Hematopoietic multipotent progenitor cell treated with erythropoietin and hydrocortisone succinate and interleukin-3 and kit ligand, for 8 days (in vitro differentiated cells): ENCODE data around the gene ST3GAL6.

Experiments
- DNase-seq: peaks from one replicate; pipeline ENCODE4 v3.0.0-alpha.2; 2015

ST3GAL6 gene

DNA sequence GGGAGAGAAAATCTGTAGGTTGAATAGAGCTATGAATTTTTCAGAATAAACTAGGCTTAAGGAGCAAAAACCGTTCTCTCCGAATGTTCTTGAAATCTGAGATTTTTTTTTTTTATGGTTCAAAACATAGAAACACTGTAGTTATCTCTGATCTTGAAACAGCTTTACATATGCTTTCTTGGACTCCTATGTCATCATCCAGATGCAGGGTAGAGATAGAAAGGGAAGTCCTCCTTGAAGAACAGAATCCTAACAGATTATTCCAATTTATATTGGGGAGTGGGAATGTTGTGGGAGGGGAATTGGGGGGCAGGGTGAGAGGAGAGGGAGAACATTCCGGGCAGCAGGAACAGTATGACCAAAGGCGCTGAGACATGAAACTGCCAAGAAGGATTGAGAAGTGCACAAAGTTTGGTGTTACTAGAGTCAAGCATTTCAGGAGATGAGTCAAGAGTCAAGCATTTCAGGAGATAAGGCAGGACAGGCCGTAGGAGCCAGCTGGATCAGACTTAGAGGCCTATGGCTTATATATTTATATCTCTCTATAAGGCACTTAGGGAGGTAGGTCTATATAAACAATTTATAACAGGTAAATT is 21.9 kb upstream of the ST3GAL6 start:
- no peak for DNase-seq

DNA sequence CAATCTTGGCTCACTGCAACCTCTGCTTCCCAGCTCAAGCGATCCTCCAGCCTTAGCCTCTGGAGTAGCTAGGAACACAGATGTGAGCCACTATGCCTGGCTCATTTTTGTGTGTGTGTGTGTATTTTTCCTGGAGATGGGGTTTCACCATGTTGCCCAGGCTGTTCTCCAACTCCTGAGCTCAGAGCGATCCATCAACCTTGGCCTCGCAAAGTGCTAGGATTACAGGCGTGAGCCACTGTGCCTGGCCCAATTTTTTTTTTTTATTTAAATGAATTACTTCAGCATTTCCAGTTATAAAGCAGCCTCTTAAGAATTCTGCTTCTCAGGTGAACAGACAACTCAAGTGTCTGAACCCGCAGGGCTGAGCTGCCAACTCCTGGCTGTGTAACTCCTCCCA is 20.1 kb upstream of the ST3GAL6 start:
- no peak for DNase-seq

DNA sequence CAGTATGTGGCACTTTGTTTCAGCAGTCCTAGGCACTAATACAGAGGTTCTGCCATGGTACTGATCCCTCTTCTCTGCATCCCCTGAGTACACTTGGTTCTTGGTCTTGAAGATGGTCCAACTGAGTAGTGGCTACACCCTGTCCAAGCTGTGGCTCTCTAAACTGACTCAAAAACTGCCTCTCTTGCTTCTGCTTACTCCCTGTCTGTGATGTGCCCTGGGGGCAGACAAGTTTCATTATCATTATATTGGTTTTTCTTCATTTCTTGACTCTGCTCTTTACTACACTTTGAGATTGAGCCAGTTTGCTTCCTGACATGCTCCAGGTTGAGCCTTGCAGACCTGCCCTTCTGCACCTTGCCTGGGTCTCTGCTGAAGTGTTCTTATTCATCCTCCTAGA is 18.9 kb upstream of the ST3GAL6 start:
- DNase-seq, result no peak

DNA sequence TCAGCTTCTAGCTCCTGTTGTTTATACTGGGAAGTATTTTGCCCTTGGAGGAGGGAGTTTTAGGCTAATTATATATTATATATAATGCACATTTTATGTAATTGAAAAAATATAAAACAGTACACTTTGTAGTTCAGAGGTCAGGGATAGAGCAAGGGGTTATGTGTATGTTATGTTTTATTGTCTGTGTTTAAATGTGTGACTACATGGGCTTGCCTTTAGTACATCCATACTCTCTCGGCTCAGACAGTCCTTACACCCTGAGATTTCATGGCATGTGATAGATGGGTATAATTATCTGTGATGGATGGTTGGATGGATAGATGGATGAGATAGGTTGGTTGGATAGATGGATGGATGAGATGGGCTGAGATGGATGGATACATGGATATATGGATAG is 17.4 kb upstream of the ST3GAL6 start:
- no peak for DNase-seq

DNA sequence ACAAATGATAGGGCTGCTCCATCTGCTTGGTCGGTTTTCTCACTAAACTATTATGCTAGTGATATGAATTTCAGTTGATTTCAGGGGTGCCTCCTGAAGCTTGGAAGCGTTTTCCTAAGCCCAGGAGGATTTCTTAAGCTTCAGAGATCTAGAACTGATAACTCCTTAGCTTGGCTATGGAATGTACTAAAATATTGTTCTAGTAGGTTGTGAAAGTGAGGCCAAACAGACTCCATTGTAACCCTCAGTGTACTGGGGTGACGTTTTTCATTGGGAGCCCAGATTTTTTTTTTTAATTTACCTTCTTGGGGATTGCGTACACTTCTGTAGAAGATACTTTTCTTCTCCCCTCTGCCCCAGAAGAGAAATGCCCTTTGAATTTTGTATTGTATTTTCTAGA is 17.0 kb upstream of the ST3GAL6 start:
- no peak for DNase-seq

DNA sequence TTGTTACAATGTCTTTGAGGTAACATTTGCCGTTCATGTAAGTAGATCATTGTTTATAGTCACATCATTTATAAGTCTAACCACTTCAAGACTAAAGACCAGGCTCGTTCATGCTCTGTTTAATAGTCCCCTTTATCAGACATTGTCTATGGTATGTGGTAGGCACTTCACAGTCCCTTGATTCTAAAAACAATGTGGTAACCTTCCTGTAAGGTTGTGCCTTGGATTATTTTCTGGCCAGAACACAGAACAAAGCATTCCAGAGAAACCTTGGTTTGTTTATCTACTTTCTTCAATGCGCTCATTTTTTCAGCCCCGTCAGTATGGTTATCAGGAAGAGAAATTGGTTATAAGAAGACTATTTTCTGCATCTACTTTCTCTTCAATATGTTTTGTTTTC is 16.3 kb upstream of the ST3GAL6 start:
- DNase-seq, result no peak

DNA sequence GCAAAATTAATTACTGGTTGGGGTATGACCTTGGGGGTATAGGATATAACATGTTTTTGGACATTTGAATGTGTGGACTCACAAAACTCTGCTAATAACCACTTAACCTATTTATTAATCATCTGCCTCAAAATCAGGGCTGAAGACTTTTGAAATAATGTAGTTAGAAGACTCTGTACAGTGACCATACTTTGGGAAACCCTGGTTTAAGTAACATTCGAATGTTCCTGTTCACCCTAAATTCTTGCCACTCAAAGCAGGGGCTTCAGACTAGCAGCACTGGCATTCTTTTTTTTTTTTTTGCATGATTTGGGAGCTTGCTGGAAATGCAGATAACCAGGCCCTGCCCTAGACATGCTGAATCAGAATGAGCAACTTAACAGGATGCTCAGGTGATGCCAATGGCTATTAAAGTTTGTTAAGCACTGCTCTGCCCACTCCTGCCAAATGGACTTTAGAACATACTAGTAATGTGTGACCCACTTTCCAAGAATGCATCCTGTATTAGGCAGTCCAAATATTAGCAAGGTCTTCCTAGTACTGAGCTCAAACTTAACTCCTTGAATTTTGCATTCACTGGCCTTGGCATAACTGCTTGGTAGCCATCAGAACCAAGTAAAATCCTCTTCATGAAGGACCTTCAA is 12.7 kb upstream of the ST3GAL6 start:
- no peak for DNase-seq

DNA sequence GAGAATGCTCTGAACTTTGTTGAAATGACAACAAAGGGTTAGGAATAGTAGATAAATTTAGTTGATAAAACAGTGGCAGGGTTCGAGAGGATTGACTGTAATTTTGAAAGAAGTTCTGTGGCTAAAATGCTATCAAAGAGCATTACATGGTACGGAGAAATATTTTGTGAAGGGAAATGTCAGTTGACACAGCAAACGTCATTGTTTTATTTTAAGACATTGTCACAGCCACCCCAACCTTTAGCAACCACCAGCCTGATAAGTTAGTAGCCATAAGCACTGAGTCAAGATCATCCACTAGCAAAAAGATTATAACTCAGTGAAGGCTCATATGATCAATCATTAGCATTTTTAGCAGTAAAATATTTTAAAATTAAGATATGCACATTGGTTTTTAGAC is 8.7 kb upstream of the ST3GAL6 start:
- no peak for DNase-seq

DNA sequence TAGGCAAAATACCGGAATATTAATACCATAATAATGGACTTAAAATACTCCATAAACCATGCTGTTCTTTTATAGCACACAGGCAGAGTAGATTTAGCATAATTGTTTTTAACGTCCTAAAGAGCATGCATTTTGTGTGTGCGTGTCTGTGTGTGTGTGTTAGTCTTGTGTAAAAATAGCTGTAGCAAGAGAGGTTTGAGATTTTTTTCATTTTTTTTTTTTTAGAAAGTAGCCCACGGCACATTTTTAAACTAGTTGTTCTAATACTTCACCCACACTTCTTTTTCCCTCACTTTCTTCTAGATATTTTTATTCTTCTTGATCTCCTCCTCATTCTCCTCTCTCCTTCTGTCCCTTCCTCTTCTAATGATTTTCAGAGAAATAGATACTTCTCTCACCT is 7.5 kb upstream of the ST3GAL6 start:
- DNase-seq, result no peak

DNA sequence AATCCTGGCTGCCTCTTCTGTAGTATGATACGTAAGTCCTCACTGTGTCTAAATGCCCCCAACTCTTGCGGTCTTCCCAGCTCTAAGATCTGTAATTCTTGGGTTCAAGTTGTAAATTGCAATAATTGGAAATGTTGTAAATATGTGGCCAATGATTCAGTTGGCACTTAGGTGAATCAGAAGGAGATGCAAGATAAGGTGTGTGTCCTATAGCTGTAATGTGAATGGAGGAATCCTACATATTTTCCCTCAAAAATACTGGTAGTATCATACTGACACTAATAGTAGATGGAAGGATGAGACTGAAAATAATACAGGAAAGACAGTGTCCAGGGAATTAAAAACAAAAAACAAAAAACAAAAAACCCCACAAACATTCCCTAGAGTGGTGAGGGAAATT is 3.5 kb upstream of the ST3GAL6 start:
- no peak for DNase-seq

DNA sequence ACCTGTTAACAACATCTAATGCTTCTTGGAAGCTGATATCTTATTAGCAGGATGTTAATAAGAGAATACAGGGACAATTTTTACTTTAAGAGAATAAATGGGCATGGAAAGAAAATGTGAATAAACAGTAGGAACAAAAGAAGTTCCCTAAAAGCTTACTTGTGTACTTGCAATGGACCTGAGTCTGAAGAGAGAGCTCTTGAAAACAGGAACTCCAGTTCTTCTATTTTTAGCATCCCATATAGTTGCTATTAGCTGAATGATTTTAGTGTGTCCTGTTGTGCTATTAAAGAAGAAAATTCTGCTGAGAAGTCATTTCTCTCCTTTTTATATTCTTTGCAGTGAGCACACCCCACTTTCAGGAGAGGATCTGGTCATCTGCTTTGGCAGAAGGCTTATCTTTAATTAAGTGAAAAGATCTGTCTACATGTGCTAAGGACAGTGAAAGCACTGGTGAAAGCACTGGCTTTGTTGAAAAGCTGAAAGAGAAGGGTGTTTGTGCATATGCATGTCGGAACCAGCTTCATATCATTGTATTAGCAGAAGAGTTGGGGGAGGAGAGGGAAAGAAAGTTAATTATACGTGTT is 1.4 kb upstream of the ST3GAL6 start:
- DNase-seq, result peak; percentile 22

DNA sequence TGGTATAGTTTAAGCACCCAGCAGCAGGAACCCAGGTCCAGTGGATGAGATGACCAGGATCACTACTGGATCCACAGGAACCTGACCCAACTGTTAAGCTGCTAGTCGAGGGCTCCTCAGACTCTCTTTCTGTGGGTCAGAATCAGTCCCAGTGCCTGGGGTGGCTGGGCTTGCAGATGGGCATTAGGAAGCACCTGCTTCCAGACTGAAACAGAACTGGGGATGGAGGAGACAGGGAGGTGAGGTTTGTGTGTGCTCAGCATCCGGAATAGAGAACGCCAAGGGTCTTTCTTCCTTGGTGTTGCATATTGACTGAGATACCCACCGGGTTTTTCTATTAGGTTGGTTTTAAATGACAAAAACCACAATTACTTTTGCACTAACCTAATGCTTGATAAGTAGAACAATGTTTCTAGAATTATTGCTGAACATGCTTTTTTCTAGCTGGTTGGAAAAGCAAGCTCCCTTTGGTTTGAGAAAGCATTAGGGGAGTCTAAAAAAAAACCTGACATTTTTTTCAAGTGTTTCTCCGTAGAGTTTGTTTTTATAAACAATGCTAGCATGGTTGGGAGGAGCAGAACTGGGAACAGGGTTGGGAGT is 779 bp downstream of the ST3GAL6 start:
- DNase-seq, result no peak

DNA sequence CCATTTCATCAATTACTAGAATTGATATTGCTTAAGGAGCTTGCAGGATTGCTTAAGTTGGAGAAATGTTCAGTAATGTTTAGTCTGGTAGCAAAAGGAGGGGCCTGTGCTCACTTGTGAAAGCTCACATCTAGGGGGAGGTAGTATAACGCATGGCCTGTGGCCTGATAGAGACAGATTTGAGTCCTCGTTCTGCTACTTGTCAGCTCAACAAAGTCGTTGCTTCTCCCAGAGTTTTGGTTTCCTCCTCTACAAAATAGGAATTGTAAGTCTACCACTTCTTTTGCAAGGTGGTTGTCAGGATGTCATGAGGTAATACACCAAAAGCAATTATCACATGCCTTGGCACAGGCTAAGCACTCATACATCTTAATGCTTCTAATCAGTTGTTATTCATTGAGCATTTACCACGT is 1.3 kb downstream of the ST3GAL6 start:
- peak; percentile 6 for DNase-seq

DNA sequence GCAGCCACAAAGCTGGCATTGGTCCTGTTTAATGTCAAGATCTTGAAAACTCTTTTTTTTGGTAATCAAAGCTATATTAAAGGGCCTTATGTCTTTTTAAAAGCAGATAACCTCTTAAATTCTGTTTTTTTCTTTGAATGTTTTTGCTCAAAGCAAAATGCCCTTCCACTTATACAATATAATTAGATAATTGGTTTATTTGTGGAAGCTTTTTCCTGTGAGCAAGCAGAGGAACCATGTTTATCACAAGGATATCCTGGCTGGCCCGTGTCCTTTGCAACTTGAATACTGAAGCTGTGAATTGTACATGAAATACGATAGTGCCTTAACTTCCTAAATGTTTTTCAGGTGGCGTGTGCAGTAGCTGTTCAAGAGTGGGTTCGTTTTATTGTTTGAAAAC is 2.6 kb downstream of the ST3GAL6 start:
- no peak for DNase-seq

DNA sequence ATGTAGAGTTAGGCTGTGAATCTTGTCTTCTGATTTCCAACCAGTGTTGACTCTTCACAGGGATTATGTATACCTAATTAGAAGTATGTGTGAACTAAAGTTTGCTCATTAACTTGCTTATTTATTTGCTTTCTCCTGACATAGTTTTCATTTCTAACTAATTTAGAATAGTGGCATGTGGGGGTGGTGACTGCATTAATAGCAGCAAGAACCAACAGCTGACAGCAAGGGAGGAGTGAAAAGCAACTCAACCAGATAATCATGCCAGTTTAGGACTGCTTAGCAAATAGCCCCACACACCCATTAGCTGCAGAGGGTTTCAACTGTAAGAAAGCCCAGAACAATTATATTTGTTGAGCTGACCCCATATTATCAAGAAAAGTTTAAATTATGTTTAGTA is 3.8 kb downstream of the ST3GAL6 start:
- DNase-seq, result no peak

DNA sequence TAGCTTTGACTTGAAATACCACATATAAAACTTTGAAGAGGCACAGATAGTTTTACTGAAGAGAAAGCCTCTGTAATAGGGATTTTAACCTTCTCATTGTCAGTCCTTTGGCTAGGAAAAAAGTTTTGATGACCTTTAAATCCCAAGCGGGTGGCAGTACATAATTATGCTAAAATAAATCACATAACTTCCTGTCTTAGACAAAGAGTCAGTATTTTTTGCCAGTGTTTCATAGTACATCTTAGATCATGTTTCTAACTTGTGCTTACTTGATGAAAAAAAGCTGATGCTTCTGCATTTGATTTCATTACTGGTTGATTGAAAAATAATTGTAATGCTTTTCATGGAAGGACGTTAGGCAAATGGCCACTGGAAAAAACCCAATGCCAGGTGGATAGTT is 5.8 kb downstream of the ST3GAL6 start:
- no peak for DNase-seq

DNA sequence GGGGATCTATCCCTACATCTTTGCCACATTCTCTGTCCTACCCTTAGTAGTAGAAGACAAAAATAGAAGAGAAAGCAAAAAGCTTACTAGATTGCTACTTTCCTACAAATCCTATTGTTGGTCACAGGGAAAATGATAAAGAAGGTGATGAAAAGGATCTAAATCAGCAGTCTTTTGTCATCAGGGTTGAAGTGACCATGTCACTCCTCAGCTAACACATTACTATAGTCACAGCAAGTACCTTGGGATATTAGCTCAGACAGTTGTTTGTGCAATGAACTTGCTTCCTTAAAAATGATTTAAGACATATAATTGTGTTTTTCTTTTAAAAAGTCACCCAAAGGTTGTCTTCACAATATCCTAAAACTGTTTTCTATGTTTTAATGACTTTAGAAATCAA is 6.3 kb downstream of the ST3GAL6 start:
- no peak for DNase-seq

DNA sequence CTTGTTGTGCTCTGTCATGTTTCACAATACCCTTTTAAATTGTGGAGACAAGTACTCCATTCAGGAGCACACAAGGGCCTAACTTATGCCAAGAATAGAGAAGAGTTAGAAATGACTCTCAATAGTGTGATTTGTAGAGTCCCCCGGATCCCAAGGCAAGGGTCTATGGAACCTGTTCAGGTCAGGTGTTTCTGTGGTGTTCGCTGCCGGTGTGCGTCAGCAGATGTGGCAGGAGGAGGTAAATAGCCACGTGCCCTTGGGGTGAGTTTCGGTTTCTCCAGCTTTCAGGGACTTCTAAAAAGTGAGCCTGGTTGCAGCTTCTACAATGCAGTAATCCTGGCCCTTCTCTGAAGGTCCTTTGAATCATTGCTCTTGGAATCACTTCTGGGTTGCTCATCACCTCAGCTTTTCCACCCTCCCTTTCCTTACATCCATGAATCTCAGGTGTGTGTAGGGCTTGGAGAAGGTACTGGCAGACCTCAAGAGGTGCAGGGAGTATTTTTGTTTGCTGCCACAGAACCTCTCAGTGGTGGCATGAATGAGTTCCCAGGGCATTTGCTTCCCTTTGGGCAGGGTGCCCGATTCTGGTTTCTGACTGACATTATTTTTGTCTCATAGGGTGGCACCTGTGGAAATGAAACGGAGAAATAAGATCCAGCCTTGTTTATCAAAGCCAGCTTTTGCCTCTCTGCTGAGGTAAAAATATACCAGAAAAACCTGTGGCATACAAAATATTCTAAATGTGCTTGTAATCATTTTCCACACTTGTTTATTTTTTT is 7.3 kb downstream of the ST3GAL6 start:
- no peak for DNase-seq

DNA sequence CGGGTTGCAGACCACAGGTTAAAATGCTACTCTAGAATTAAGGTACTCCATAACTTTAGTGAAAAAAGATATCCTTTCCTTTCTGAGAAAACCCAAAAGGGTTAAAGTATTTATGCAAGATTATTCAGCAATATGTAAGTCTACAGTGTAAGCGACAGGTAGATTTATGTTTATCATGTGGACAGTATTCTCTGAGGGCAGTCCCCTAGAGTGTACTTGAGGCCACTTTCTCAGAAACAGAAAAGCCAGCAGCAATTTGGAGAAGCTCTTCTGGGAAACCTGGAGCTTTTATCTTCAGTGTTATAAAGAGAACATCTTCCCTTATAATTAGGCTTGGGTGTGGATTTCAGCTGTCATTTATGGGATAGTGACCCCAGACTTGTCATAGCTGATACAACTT is 8.9 kb downstream of the ST3GAL6 start:
- DNase-seq, result no peak

DNA sequence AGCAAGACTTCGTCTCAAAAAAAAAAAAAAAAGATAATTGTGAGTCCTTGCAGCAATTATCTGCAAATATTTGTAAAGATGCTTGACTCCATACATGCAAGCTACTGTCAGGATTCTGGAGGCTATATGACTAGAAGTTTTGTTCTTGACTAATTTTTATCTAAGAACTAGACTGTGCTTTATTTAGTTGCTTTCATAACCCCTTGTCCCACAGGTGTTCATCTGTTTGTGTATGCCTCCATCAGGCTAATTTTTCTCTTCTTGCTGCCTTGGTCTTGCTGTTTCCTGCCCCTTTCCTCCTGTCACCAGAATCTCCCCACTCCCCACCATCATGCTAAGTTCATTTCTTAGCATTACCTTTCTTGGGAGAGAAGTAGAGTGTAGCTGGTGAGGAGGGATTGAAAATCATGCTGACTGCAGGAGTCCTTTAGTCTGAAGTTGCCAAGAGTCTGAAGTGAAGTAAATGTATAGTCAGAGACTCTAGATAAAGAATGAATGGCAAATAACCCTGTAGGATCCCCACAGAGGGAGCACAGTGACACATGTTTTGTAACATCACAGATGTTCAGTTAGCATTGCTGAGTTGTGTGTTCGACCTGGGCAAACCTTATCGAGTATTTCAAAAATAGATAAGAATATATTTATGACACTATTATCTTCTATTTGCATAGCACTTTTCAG is 12.5 kb downstream of the ST3GAL6 start:
- DNase-seq, result no peak

DNA sequence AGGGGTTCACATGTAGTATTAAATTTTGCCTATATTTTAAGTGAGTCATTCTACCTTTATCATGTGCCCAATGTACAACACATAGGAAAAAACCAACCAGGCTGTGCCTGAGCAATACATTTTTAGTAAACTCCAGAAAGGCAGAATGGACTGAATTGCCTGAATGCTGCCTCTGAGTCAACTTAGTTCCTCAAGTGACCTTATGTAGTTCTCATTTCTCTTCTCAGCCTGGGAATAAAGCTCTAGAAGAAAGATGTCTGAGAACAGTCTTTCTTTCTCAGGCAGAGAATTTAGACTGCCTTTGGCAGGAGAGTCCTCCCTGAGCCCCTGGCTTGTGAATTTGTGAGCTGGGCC is 13.0 kb downstream of the ST3GAL6 start:
- DNase-seq, result no peak

DNA sequence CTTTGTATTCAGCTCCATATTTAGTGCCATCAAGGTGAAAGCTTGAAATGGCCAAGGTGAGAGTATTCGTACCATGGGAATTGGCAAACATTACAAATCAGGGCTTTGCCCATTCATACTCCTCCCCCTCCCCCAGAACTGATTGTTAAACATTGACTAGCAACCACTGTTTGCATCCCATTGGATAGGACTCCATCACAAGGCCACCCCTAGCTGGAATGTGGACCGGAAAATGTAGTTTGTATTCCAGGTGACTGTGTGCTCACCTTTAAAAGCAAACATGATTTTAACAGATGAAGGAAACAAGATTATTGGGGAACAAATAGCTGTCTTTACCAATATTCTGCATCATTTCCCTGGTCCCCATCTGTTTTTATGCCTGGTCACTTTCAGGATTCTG is 14.1 kb downstream of the ST3GAL6 start:
- DNase-seq, result no peak

DNA sequence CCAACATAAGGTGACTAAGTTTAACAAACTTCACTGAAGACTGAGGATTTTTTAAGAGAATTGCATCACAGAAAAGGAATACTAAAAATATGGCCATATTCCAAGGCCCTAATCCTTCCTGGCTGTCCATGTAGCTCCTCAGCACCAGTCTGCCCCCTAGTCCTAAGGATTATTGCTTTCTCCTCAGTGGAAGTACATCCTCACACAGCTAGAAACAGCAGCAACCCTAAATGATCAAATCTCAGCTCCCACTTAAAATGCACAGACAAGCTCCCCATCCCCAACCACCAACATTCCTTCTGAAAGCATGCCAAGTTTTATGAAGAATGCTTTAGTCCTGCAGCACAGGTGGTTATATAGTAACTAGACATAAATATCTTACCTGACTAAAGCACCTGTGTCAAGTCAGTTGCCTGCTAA is 14.7 kb downstream of the ST3GAL6 start:
- no peak for DNase-seq
